IMR-90 (cell line): ENCODE data around the gene EGFR. TPM values are rescaled to one million over a fixed set of nuclear protein-coding genes. Genes with fewer than 3 reads are reported as not detected.
A peak's percentile ranks its signal among the peaks of the same experiment; 100 is the strongest.

Experiments used
- ATAC-seq: fragments of 200-7000 bp; cut with Tn5 transposase; 2 replicates; pipeline ENCODE4 v1.9.1; 2020; ENCODE audit warnings: low read depth, mild to moderate bottlenecking, moderate library complexity
- BruUV-seq: library from RNA; stranded (reverse); fragments of 400-500 nt; replicated peaks from 2 replicates; lab custom pipeline; 2021; lab: Mats Ljungman, UMichigan
- CTCF ChIA-PET: fragments of 300-600 bp; formaldehyde crosslinking; extraction: SDS; loops from one replicate; lab custom pipeline; 2021; ENCODE audit warnings: antibody characterized with exemption; lab: Yijun Ruan, JAX
- POLR2A ChIA-PET: fragments of 300-600 bp; sonication (Branson Sonifier 250); formaldehyde crosslinking; loops from one replicate; lab custom pipeline; 2022; ENCODE audit warnings: antibody characterized with exemption; ENCODE audit not compliant: unreplicated experiment; lab: Charles Lee
- DNase-seq: peaks from one replicate; pipeline ENCODE4 v3.0.0; 2013
- H2AFZ ChIP-seq: replicated peaks from 2 replicates; pipeline ENCODE3; 2013; ENCODE audit warnings: low read length, mild to moderate bottlenecking; ENCODE audit not compliant: poor library complexity
- H2AK5ac ChIP-seq: 2 replicates; pipeline ENCODE4 v1.6.1; 2013; ENCODE audit warnings: low read depth, low read length, inconsistent platforms
- H2AK9ac ChIP-seq: replicated peaks from 2 replicates; pipeline ENCODE3; 2013; ENCODE audit warnings: mild to moderate bottlenecking, low read depth, low read length, moderate library complexity; ENCODE audit not compliant: poor library complexity
- H2BK120ac ChIP-seq: 2 replicates; pipeline ENCODE4 v1.6.1; 2013; ENCODE audit warnings: low read depth, low read length, inconsistent platforms
- H2BK15ac ChIP-seq: 3 replicates; pipeline ENCODE4 v1.6.1; 2013; ENCODE audit warnings: low read depth, low read length, inconsistent platforms
- H2BK20ac ChIP-seq: 2 replicates; pipeline ENCODE4 v1.6.1; 2013; ENCODE audit warnings: low read depth, mild to moderate bottlenecking, inconsistent platforms, low read length, moderate library complexity
- H2BK5ac ChIP-seq: 2 replicates; pipeline ENCODE4 v1.6.1; 2013; ENCODE audit warnings: mild to moderate bottlenecking, low read depth, low read length, inconsistent platforms; ENCODE audit not compliant: poor library complexity, severe bottlenecking
- H3K14ac ChIP-seq: replicated peaks from 2 replicates; pipeline ENCODE4 v1.6.1; 2013; ENCODE audit warnings: low read depth, low read length, inconsistent platforms
- H3K18ac ChIP-seq: 2 replicates; pipeline ENCODE4 v1.6.1; 2013; ENCODE audit warnings: low read depth, low read length, control low read depth
- H3K23ac ChIP-seq: 2 replicates; pipeline ENCODE4 v1.6.1; 2013; ENCODE audit warnings: low read depth, low read length, inconsistent platforms
- H3K27ac ChIP-seq: 2 replicates; pipeline ENCODE4 v1.5.1; 2013; ENCODE audit warnings: mild to moderate bottlenecking, control low read depth, low read length; ENCODE audit not compliant: insufficient read depth
- H3K27me3 ChIP-seq: 2 replicates; pipeline ENCODE4 v1.6.1; 2013; ENCODE audit warnings: low read length; ENCODE audit not compliant: control insufficient read depth, insufficient read depth
- H3K36me3 ChIP-seq: 2 replicates; pipeline ENCODE4 v1.6.1; 2013; ENCODE audit warnings: low read length, mixed read lengths; ENCODE audit not compliant: control insufficient read depth, insufficient read depth
- H3K4ac ChIP-seq: 2 replicates; pipeline ENCODE4 v1.6.1; 2013; ENCODE audit warnings: low read depth, low read length, inconsistent platforms
- H3K4me1 ChIP-seq: 2 replicates; pipeline ENCODE4 v1.6.1; 2013; ENCODE audit warnings: low read length, mixed read lengths; ENCODE audit not compliant: control insufficient read depth, insufficient read depth
- H3K4me2 ChIP-seq: 2 replicates; pipeline ENCODE4 v1.6.1; 2013; ENCODE audit warnings: low read depth, mild to moderate bottlenecking, control low read depth, low read length, moderate library complexity
- H3K4me3 ChIP-seq: 2 replicates; pipeline ENCODE4 v1.5.1; 2013; ENCODE audit warnings: low read depth, mild to moderate bottlenecking, control low read depth, low read length, moderate library complexity; ENCODE audit not compliant: insufficient read depth
- H3K56ac ChIP-seq: 2 replicates; pipeline ENCODE4 v1.6.1; 2013; ENCODE audit warnings: low read length, inconsistent platforms; ENCODE audit not compliant: insufficient read depth; ENCODE audit errors: extremely low read depth
- H3K79me1 ChIP-seq, 2 experiments: 2 replicates each; pipeline ENCODE4 v1.6.1; 2013; ENCODE audit warnings: low read length in 2 of 2, inconsistent platforms in 1 of 2, low read depth in 1 of 2
- H3K9ac ChIP-seq: 2 replicates; pipeline ENCODE4 v1.6.1; 2013; ENCODE audit warnings: low read depth, low read length, control low read depth
- H3K9me1 ChIP-seq: 2 replicates; pipeline ENCODE4 v1.6.1; 2013; ENCODE audit warnings: low read length, inconsistent platforms; ENCODE audit not compliant: insufficient read depth
- H3K9me3 ChIP-seq: 2 replicates; pipeline ENCODE4 v1.6.1; 2013; ENCODE audit warnings: low read length; ENCODE audit not compliant: control insufficient read depth, insufficient read depth
- H4K20me1 ChIP-seq: 2 replicates; pipeline ENCODE4 v1.6.1; 2013; ENCODE audit warnings: low read length, inconsistent platforms; ENCODE audit not compliant: insufficient read depth
- H4K5ac ChIP-seq: 2 replicates; pipeline ENCODE4 v1.6.1; 2013; ENCODE audit warnings: mild to moderate bottlenecking, low read depth, low read length, control low read depth
- H4K8ac ChIP-seq, 2 experiments: 2 replicates each; pipeline ENCODE4 v1.6.1; 2013; ENCODE audit warnings: low read depth in 2 of 2, low read length in 2 of 2, control low read depth in 1 of 2, inconsistent platforms in 1 of 2
- H4K91ac ChIP-seq: 2 replicates; pipeline ENCODE4 v1.6.1; 2013; ENCODE audit warnings: low read depth, low read length, inconsistent platforms; ENCODE audit not compliant: insufficient read depth
- BHLHE40 ChIP-seq: fragments of 150-350 bp; IDR thresholded peaks from 2 replicates; pipeline ENCODE4 v1.6.1; 2016; ENCODE audit warnings: mild to moderate bottlenecking, low read depth, low read length
- CEBPB ChIP-seq: IDR thresholded peaks from 2 replicates; pipeline ENCODE4 v1.6.1; 2012; ENCODE audit warnings: low read depth, low read length, improper control_type of control experiment
- FOS ChIP-seq: fragments of 150-350 bp; IDR thresholded peaks from 2 replicates; pipeline ENCODE4 v1.6.1; 2016; ENCODE audit warnings: low read depth, low read length
- MAFK ChIP-seq: IDR thresholded peaks from 2 replicates; pipeline ENCODE4 v1.6.1; 2012; ENCODE audit warnings: low read depth, low read length, improper control_type of control experiment
- MAZ ChIP-seq: IDR thresholded peaks from 2 replicates; pipeline ENCODE4 v1.6.1; 2012; ENCODE audit warnings: low read depth, mild to moderate bottlenecking, low read length, improper control_type of control experiment, moderate library complexity, borderline replicate concordance
- NFE2L2 ChIP-seq: fragments of 150-350 bp; IDR thresholded peaks from 2 replicates; pipeline ENCODE4 v1.6.1; 2016; ENCODE audit warnings: low read depth, mild to moderate bottlenecking, low read length
- POLR2A ChIP-seq: IDR thresholded peaks from 2 replicates; pipeline ENCODE4 v1.6.1; 2012; ENCODE audit warnings: mild to moderate bottlenecking, low read depth, low read length
- RAD21 ChIP-seq: IDR thresholded peaks from 2 replicates; pipeline ENCODE4 v1.6.1; 2012; ENCODE audit warnings: low read length, improper control_type of control experiment
- RCOR1 ChIP-seq: IDR thresholded peaks from 2 replicates; pipeline ENCODE4 v1.6.1; 2012; ENCODE audit warnings: mild to moderate bottlenecking, low read length, improper control_type of control experiment; ENCODE audit not compliant: insufficient replicate concordance
- RFX5 ChIP-seq: IDR thresholded peaks from 2 replicates; pipeline ENCODE4 v1.8.0; 2012; ENCODE audit warnings: low read depth, mild to moderate bottlenecking, low read length, moderate library complexity
- SMC3 ChIP-seq: fragments of 150-350 bp; IDR thresholded peaks from 2 replicates; pipeline ENCODE4 v1.6.1; 2016; ENCODE audit warnings: low read depth, mild to moderate bottlenecking, antibody characterized with exemption, low read length, moderate library complexity
- WGBS, 2 experiments: methylation state at CpG; one replicate each; pipeline versions ENCODE4 v1.1.5 to v1.1.7; 2013; ENCODE audit warnings: missing lambda C conversion rate in 2 of 2; ENCODE audit not compliant: insufficient read length in 1 of 2; ENCODE audit errors: extremely low coverage in 2 of 2; 5-methylcytosine and 5-hydroxymethylcytosine counted together
- dilution Hi-C: fragments of 300-500 bp; cut with HindIII; formaldehyde crosslinking; loops from one replicate; pipeline ENCODE4 v1.14.3; 2018; ENCODE audit warnings: low sequenced_read_pairs; ENCODE audit not compliant: unreplicated experiment
- in situ Hi-C: fragments of 300-500 bp; cut with MboI; formaldehyde crosslinking; loops from 3 replicates; pipeline ENCODE4 v1.14.3; 2019; ENCODE audit warnings: low sequenced_read_pairs, inconsistent platforms, mixed read lengths
- intact Hi-C: fragments of 100-400 bp; cut with micrococcal nuclease; formaldehyde crosslinking; loops from 2 replicates; pipeline ENCODE4 v1.10.0; 2022
- polyA plus RNA-seq, 3 experiments: library from polyadenylated mRNA; depleted of rRNA; stranded (reverse); fragments of >200 nt; gene quantifications; 2 replicates each; pipeline ENCODE4 v1.2.3, GENCODE V29; 2012; ENCODE audit warnings: low replicate concordance in 1 of 3
- total RNA-seq: library from RNA; depleted of rRNA; stranded (reverse); fragments of >200 nt; gene quantifications from 2 replicates; pipeline ENCODE4 v1.2.3, GENCODE V29; 2012
- TF ChIP-seq, protein P1 (sequence below): fragments of 150-350 bp; IDR thresholded peaks from 2 replicates; pipeline ENCODE4 v1.6.1; 2017; ENCODE audit warnings: mild to moderate bottlenecking, antibody characterized with exemption, low read length, low read depth
- TF ChIP-seq, protein P2 (sequence below): fragments of 150-350 bp; IDR thresholded peaks from 2 replicates; pipeline ENCODE4 v1.6.1; 2016; ENCODE audit warnings: low read depth, mild to moderate bottlenecking, low read length, moderate library complexity, borderline replicate concordance
- TF ChIP-seq, protein P3 (sequence below): conservative IDR thresholded peaks from 2 replicates; pipeline ENCODE4 v1.5.1; 2012; ENCODE audit warnings: mild to moderate bottlenecking, low read depth, low read length, improper control_type of control experiment

Gene EGFR
- total and polyA plus RNA-seq, 2 of the 4 experiments (the other 2 are of a cell fraction) = 36.9 to 60.4 TPM

DNA sequence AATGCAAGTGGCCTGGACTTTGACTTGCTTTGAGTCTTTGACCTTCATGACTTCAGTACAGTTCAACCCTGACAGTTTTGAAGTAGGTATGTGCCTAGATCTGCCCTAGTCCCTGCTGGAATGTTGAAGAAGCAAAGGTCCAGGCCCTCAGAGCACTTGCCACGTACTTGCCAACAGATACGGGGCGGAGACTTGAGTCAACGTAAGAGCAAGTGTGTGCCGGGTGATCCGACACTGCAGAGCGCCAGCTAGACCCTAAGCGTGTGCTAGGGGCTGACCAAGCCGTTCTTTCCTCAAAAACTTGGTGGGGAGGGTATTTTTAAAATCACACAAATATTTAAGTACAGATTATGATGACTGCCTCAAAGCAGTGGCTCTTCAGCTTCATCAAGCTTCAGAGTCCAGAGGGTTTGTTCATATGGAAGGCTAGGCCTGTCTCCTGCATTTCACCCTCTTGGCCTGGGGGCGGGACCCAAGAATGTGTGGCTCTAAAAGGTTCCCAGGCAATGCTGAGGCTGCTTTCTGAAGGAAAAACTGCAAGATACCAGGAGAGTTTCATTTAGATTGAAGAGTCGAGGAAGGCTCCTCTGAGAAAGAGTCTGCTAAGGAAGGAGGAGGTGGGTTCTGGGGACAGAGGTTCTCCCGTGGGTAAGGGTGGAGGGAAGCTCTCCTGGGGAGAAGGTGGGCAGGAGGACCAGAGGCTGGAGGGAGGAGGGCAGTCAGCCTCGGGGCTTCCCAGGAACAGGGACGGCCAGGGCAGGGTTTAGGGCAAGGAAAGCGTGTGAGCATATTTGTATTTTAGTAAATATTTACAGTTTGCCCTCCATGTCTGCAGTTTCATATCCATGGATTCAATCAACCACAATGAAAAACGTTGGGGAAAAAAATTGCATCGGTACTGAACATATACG is 160.3 kb downstream of the EGFR start:
- H2BK20ac ChIP-seq = no peak overlapping the region
- peak overlapping the region; percentile 25; the same call in 1 of the 2 replicates for H2AK5ac ChIP-seq
- no peaks in the 10 kb centered on the region for H3K9me3 ChIP-seq
- no peak overlapping the region for H3K4me3 ChIP-seq
- peak overlapping the region; percentile 60 for H2AK9ac ChIP-seq
- ATAC-seq (no peak), DNase-seq (no peak)
- no peak overlapping the region for H2BK5ac ChIP-seq
- no peak overlapping the region for H3K9ac ChIP-seq
- intact Hi-C loops = no loop called here
- in situ Hi-C loops = no loop called here
- H4K8ac ChIP-seq = no peak overlapping the region
- H3K27me3 ChIP-seq = no peaks in the 10 kb centered on the region
- ChIA-PET CTCF (no interaction called here), POLR2A (no interaction called here)
- peak overlapping the region; percentile 31; the same call in 1 of the 2 replicates for H3K4ac ChIP-seq
- no peak overlapping the region for H4K91ac ChIP-seq
- H3K4me1 ChIP-seq = peaks cover 21% of the 10 kb centered on the region
- peaks cover 28% of the 10 kb centered on the region for H3K9me1 ChIP-seq
- H3K23ac ChIP-seq = 0 out of 2 replicates have a peak overlapping the region, but pooled peaks have one; percentile 11
- H4K20me1 ChIP-seq = no peaks in the 10 kb centered on the region
- no peak overlapping the region for H3K4me2 ChIP-seq
- no peak overlapping the region for H3K14ac ChIP-seq
- H3K18ac ChIP-seq = no peak overlapping the region
- peaks cover 5 to 57% of the 10 kb centered on the region in 2 experiments; a peak in 3 of 4 replicates for H3K79me1 ChIP-seq
- no peak overlapping the region; the same call in 1 of the 2 replicates for H3K27ac ChIP-seq
- peaks cover 72% of the 10 kb centered on the region for H3K36me3 ChIP-seq
- peak overlapping the region; percentile 17; the same call in 1 of the 2 replicates for H2BK120ac ChIP-seq
- 77% methylated on average over 8 of the region's 18 CpGs; no CpG with 5 or more reads in 1 of the 2 experiments for WGBS, 2 experiments
- no peak overlapping the region for H2AFZ ChIP-seq
- no peak overlapping the region for H3K56ac ChIP-seq
- BruUV-seq = no TSS peak
- H2BK15ac ChIP-seq = no peak overlapping the region
- H4K5ac ChIP-seq = no peak overlapping the region
- dilution Hi-C loops = no loop called here
- no peak for TF ChIP-seq MAFK
- TF ChIP-seq MAZ = no peak
- TF ChIP-seq RCOR1 = no peak
- TF ChIP-seq CEBPB = no peak
- TF ChIP-seq, protein P1, sequence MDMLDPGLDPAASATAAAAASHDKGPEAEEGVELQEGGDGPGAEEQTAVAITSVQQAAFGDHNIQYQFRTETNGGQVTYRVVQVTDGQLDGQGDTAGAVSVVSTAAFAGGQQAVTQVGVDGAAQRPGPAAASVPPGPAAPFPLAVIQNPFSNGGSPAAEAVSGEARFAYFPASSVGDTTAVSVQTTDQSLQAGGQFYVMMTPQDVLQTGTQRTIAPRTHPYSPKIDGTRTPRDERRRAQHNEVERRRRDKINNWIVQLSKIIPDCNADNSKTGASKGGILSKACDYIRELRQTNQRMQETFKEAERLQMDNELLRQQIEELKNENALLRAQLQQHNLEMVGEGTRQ = no peak
- no peak for TF ChIP-seq BHLHE40
- no peak for TF ChIP-seq RAD21
- TF ChIP-seq FOS = no peak
- TF ChIP-seq, protein P2, sequence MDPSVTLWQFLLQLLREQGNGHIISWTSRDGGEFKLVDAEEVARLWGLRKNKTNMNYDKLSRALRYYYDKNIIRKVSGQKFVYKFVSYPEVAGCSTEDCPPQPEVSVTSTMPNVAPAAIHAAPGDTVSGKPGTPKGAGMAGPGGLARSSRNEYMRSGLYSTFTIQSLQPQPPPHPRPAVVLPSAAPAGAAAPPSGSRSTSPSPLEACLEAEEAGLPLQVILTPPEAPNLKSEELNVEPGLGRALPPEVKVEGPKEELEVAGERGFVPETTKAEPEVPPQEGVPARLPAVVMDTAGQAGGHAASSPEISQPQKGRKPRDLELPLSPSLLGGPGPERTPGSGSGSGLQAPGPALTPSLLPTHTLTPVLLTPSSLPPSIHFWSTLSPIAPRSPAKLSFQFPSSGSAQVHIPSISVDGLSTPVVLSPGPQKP = no peak
- TF ChIP-seq NFE2L2 = no peak
- TF ChIP-seq SMC3 = no peak
- TF ChIP-seq POLR2A = no peak
- TF ChIP-seq RFX5 = no peak
- TF ChIP-seq, protein P3, sequence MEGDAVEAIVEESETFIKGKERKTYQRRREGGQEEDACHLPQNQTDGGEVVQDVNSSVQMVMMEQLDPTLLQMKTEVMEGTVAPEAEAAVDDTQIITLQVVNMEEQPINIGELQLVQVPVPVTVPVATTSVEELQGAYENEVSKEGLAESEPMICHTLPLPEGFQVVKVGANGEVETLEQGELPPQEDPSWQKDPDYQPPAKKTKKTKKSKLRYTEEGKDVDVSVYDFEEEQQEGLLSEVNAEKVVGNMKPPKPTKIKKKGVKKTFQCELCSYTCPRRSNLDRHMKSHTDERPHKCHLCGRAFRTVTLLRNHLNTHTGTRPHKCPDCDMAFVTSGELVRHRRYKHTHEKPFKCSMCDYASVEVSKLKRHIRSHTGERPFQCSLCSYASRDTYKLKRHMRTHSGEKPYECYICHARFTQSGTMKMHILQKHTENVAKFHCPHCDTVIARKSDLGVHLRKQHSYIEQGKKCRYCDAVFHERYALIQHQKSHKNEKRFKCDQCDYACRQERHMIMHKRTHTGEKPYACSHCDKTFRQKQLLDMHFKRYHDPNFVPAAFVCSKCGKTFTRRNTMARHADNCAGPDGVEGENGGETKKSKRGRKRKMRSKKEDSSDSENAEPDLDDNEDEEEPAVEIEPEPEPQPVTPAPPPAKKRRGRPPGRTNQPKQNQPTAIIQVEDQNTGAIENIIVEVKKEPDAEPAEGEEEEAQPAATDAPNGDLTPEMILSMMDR = no peak
